GM19463 (cell line): Measurements from ENCODE around the gene SUSD6.
"Not testable (repeated sequence)": the region's sequence is repeated elsewhere in the genome, so short reads cannot be mapped to it uniquely, and the experiment has no call there.

Experiments used
- ATAC-seq: cut with Tn5 transposase; IDR thresholded peaks from one replicate; pipeline ENCODE4 v1.9.1; 2021; ENCODE audit warnings: mild to moderate bottlenecking, moderate library complexity; ENCODE audit not compliant: unreplicated experiment

SUSD6 gene

DNA sequence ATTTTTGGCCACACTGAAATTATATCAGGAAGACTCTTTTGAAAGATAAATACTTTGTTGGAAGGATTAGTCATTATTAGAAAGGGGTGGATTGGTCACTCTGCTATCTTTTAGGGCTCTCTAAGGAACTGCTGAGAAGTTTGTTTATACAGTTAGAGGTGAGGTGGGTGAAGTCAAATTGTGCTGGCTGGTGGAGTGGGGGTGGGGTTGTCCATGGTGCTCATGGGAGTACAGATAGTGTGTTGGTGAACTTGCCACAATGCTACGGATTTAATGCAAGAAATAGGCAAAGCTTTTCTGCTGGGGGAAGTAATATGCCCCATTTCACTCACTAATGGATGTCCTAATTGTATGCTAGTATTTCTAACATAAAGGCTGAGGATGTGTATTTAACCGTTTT, 35.8 kb downstream of the SUSD6 start:
- ATAC-seq = no peak

DNA sequence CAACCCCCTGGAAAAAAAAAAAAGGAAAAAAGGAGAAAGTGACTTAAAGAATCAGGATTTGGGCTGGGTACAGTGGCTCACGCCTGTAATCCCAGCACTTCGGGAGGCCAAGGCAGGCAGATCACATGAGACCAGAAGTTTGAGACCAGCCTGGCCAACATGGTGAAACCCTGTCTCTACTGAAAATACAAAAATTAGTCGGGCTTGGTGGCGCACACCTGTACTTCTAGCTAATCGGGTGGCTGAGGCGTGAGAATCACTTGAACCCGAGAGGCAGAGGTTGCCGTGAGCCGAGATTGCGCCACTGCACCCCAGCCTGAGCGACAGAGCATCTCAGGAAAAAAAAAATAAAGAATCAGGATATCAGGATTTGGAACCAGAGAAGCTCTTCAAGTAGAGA, 36.2 kb downstream of the SUSD6 start:
- not testable (repeated sequence) for ATAC-seq

DNA sequence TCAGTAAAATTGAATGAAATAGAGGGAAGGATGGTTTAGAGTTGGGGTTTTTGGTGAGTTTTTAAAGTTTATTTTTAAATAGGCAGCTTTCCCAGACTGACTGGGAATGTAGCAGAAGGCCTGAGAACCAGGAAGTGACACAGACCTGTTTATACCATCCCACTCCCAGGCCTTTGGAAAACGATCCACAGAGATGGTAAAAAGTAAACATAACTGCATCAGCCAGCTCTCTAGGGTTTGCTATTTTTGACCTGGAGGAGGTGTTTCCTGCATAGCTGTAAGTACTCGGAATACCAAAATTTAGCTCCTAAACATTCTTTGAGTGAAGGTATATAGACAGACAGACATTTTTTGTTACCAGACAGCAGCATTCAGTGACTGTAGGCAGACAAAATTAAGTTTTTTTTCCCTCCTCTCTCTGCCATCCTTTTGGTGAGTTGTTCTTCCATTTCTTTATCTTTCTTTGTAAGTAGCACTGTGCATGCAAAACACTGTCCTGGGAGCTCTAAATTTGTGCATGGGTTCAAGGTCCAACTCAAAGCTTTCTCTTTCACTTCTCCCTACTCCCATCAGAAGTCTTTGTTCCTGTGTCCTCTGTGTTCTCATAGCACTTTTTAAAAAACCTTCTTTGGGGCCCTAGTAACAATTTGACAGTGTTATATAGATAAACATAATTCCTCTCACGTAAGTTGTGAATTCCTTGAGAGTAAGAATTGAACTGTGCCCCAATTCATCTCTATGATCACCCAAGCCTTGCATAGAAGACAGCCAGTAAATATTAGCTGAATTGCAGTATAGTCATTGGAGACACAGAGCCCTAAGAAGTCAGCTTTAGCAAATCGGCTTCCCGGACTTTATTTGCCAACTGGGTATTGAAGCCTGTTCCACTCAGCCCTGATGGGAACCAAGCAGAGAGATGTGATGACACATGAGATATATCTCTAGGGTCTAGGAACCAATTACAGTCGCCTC, 37.4 kb downstream of the SUSD6 start:
- peak; percentile 71 for ATAC-seq

DNA sequence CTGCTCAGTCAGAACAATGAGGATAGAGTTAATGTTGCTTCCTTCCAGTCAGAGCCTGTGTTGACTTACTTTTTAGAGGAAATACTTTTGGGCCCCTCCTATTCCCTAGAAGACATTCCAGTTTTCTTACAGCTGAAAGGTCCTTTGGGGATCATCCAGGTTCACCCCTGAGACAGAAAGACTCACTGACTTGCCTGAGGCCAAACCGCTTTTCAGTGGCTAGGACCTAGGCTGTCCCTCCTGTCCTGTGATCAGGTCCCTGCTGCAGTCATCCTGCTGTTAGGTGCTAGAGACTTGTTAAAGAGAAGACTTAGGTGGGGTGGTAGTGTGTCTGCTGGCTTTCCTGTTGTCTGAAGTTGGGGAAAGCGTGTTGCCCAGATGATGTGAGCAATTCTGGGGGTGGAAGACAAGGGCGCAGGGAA, 39.6 kb downstream of the SUSD6 start:
- no peak for ATAC-seq

DNA sequence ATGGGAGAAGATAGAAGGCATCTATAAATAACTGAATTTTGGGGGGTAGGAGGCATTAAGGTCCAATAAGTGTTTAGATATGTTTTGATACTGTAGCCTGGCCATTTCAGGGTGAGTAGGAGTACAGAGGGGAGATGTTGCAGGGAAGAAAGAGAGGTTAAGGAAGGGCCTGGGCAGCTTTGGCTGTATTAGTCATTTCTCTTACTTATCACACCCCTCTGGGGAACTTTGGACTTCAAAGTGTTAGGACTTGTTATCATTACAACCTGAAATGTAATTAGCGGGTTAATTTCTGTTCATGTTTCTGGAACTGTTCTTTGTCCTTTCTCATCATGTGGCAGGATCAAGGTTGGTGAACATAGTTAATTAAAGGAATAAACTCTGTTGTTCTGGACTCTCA, 40.3 kb downstream of the SUSD6 start:
- no peak for ATAC-seq

DNA sequence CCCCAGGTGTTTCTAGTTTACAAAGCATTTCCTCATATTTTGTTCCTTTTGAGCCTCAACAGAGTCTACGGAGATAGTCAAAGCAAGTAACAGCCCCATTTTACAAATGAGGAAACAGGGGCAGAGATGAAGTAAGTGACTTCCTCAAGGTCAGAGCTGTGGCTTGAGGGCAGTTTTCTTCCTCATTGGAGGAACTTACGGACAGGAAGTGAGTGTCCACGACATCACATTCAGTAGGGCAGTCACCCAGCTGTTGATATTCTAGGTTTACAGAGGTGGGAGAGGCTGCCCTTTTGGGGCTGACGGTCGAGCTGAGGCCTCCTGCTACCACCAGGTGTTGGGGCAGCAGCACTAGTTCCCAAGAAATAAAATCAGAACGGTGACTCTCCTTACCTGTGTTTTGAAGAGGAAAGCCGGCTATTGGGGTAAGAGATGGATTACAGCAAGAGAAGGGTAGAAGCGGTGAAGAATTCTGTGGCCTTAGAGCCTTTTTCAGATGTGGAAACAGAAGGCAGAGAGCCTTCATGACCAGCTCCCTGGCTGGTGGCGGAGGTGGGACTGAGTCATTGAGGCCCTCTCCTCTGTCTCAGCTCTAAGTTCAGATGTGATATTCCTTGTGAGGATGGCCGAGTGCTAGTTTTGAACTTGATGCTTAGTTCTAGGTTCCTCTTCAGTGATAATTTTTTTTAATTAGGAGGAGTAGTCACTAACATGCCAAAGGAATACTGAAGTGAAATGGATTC, 41.7 kb downstream of the SUSD6 start:
- peak; percentile 34 for ATAC-seq

DNA sequence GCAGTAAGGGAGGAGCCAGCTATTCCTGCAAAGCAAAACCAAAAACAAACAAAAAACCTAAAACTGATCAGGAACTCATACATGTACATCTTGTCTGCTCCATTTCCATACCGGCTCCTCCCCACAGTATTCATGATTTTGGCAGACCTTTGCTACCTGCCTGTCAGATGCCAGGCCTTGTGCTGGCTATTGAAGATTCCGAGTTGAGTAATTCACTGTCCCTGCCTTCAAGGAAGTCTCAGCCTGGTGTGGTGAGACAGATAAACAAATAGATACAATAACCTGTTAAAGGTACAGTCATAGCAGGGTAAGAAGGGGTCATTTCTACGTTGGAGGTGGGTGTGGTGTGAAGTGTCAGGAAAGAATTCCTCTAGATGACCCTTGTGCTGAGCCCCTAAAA, 42.7 kb downstream of the SUSD6 start:
- no peak for ATAC-seq

DNA sequence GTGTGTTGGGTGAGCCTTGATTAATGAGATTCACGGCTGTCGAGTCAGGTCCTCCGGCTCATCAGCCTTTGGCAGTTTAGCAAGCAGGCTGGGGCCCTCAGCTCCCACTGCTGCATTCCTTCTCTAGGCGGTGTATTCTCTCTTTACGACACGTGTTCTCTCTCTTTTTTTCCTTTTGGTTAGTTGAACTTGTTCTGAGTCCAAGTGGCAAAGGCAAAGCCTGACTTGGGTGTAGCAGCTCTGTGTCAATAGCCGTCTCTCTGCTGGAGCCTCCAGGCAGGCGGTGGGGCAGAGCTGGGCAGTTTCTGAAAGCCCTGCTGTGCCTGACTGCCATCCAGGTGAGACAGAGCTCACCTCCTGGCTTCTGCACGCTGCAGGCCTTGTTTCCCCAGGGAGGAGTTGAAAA, 46.6 kb downstream of the SUSD6 start:
- no peak for ATAC-seq

DNA sequence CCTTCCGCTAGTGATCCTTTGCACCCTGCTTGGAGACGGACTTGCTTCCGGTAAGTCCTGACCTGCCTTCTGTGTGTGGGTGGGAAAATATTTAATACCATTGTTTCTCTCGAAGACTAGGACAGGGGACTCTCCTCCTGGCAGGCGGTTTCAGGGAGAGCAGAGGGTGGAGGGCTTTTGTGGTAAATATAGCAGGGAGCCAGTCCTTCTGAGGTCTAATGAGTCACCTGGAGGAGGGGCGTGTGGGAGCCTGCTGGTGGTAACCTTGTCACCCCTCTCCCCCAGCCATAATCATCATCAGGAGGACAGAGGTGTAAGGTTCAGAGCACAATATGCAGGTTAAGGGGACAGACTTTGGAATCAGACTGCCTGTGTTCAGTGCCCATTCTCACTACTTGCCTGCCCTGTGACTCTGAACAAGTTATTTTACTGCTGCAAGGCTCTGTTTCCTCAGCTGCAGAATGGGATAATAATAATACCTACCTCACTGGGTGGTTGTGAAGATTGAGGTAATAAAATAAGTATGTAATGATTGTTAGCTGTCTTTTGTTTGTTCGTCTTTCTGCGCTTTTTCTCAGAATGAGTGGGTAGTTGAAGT, 47.4 kb downstream of the SUSD6 start:
- no peak for ATAC-seq

DNA sequence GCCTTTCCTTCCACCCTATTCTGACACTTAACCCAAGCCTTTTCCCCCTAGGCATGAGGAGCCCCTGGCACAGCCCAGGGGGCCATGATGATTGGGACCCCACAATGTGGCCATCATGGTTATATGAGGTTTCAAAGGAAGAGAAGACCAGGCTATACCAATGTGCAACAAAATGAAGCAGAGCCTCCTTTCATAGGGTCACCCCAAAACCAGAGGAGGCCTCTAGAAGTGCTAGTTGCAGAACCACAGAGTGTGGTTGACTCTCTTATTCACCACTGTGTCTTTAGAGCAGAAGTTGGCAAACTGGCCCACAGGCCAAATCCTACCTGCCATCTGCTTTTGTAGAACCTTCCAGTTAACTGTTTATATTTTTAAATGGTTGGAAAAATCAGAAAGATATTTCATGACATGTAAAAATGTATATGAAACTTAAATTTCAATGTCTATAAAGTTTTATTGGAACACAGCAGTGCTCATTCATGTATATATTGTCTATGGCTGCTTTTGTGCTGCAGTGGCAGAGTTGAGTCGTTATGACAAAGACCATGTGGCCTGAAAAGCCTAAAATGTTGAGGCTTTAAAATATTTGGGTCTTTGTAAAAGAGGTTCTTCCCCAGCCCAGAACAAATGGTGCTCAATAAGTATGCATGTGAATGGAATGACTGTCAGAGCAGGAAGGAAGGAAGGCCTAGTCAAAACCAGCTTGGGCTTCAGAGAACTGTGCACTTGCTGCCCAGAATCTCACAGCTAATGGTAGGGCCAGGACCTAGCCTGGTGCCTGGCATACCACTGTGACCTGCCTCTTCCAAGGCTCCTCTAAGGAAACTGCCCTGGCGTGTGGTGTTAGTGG, 49.2 kb downstream of the SUSD6 start:
- ATAC-seq = no peak

DNA sequence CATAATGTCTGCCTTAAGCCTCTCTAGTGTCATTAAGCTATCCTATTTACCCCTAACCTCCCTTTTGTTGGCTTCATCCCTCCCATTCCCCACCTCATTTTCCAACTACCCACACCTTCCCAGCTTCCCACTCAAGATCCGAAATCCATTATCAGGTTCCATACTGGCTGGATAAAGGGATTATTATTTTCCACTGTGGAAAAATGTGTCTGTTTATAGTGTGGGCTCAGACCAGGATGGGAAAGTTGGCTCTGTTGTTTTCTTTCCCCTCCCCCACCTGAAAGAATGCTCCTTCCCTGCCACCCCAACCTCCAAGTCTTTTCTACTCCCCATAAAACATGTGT, 49.8 kb downstream of the SUSD6 start:
- ATAC-seq = no peak

DNA sequence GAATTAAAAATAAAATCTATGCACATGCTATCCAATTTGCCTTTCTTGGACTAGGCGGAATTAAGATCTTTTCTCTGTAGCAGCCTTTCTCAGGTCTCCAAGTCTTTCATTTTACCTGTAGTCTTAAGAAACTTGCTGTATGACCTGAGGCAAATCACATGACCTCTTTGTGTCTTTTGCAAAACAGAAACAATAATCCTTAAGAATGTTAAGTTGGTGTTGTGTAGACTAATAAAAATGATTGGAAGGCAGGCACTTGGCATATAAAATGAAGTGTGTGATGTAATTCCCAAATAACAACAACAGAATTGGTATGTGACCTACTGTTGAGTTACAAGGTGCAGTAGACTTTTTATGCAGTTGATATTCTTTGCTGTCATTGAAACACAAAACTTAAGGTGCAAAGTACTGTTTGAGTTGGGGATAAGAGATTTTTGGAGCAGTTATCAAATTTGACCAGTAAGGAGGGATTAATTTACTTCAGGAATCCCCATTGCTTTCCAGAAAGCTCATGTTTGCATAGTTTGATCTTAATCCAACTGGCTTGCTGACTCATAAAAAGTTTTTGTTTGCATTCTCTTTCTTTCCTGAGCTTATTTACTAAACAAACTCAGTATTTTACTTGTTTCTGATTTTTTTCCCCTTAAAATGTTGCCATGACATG, 51.4 kb downstream of the SUSD6 start:
- ATAC-seq = no peak

DNA sequence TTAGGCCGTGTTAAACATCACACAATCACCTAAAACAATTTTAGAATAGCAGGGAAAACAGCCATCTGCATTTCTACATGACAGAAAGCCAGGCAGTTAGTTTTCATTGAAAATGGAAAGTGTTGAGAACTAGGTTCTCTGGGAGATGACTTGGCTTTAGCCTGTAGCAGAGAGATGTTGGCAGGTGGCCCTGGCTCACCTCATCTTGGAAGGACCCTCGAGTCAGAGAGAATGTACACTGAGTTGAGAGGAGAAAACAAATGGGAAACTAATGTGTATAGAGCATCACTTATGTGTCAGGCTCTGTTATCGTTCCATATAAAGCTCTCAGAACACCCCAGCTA, 51.9 kb downstream of the SUSD6 start:
- ATAC-seq = no peak

DNA sequence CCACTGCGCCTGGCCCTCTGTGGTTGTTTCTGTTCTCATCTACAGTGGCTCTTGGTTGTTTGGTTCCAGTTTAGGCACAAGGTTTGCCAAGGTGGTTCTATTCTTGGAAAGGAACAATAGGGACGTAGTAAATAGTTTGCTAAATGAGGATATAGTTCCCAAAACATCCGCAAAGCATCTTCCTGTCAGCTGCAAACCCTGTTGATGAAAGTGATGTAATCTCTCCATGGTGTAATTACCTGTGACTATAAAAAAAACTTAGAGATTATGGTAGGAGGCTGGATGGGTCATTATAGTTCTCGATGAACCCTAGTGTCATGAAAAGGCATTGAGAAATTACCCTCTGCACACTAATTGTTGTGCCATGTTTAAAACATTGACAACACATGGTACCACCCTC, 52.9 kb downstream of the SUSD6 start:
- no peak for ATAC-seq

DNA sequence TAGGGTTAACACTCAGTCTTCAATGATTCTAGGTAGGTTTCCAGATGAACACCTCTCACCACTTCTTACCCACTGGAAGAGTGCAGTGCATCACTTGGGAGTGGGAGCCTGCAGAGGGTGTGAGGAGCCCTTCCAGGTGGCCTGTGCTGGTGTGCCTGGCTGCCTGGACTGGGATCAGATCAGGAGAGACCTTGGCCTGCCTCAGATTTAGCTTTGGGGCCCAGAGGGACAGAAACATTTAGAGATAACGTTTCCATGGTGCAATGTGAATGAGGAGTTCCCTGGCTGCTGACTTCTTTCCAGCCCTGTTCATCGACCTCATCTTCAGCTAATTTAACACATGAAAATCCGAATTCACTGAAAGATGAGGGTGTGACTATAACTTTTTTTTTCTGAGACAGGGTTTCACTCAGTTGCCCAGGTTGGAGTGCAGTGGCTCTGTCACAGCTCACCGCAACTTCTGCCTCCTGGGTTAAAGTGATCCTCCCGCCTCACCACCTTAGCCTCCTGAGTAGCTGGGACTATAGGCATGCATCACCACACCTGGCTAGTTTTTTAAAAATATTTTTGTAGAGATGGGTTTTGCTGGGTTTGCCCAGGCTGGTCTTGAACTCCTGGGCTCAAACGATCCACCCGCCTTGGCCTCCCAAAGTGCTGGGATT, 53.6 kb downstream of the SUSD6 start:
- ATAC-seq = no peak

DNA sequence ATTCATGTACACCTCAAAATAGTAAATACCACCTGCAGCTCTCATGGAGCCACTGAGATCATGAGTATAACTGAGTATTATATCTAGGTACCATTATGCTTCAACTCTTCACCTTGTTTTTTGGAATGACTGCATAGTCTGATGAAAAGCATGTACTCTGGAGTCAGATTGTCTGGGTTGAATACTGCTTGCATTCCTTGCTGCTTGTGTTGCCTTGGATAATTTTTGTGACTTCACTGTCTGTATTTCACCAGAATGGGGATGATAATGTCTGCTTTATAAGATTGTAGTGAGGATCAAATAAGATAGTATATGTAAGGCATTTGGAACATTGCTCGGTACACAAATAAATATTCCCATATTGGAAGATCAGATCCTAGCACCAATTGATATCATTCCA, 54.2 kb downstream of the SUSD6 start:
- ATAC-seq = no peak

DNA sequence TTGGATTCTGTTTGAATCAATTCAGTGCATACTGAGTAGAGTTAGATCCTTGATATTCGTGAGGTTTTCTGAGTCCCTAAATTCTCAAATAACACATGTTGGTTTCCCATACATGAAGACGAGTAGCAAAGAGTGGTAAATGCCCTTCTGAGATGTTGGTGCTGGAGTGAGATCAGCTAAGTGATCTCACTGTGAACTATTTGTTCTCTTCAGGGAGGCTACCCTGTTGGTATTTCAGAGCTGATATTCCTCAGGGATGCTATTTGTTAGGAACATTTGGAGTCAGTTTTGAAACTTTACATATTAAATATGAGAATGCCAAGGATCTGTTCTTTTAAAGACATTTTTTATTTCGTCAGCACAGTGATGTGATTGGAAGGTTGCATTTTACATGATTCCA, 54.7 kb downstream of the SUSD6 start:
- no peak for ATAC-seq

DNA sequence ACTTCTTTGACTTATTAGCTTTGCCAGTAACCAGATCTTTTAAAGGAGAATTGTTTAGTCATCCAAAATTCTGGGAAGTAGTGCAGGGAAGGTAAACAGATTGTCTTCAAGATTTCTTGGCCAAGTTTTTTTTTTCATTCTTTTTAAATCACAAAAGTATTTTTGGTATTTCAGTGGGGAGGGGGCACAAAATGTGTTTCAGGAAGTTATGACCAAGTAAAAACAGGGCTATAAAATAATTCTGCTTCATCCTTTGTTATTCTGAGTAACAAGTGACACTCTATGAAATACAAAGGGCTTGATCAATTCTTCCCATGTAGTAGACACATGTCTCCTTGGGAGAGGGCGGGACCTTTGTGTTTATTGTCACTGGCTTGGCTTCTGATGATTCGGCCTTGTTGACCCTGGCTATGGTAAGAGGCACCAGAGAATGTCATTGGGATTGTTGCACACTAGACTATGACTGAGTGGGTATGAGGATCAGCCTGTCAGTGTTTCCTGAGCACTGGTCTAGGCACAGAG, 55.4 kb downstream of the SUSD6 start:
- no peak for ATAC-seq

DNA sequence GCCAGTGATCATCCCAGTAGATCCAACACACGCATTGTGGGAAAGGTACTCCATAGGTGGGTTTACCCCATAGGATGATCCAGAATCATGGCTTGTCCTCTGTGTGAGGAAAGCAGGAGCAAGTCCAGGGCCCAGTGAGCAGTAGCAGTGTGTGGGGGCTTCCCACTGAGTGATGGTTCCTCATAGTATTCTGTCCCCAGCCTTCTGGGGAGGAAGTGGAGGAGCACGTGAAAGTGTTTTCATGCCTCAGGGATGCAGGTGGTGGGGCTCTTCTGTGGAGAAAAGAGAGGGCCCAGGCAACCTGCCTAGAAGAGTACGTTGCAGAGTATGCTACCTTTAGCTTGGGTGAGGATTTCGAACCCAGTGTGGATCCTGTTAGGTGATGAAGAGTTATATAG, 56.5 kb downstream of the SUSD6 start:
- no peak for ATAC-seq

DNA sequence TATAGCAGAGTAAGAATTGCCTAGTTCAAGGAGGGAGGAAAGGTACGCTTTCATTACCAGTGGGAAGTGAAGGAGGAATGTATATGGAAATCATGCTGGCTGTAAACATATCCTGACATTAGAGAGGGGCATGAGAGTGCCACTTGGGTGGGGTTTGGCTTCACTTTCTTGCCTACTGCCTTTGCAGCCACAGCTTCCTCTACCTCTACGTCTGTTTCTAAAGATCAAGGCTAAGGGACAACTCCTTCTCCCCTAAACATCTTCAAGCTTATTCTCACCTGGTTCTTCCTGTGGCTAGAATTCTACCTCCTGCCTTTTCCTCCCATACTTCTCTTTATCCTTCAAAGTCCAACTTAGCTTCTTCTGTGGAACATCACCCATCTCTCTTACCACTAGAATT, 58.0 kb downstream of the SUSD6 start:
- no peak for ATAC-seq
